CD8-positive, alpha-beta memory T cell (primary cell): ENCODE measurements around the gene ACKR4. TPM values are rescaled to one million over a fixed set of nuclear protein-coding genes. Genes with fewer than 3 reads are reported as not detected.

Experiments used
- CTCF ChIA-PET: fragments of 350-600 bp; sonication (Branson Sonifier 250); formaldehyde crosslinking; loops from one replicate; lab custom pipeline; 2021; ENCODE audit warnings: antibody characterized with exemption; lab: Charles Lee
- POLR2A ChIA-PET: fragments of 350-600 bp; sonication (Branson Sonifier 250); formaldehyde crosslinking; loops from one replicate; lab custom pipeline; 2021; ENCODE audit warnings: antibody characterized with exemption; lab: Charles Lee
- DNase-seq, 5 donors: peaks; one replicate each; pipeline versions ENCODE4 v3.0.0 to v3.0.0-alpha.2; 2020 to 2022; ENCODE audit warnings: mixed read lengths in 1 of 5
- H3K27ac ChIP-seq: one replicate; pipeline ENCODE4 v1.7.0; 2013; ENCODE audit warnings: low read depth, mild to moderate bottlenecking, low read length, moderate library complexity
- H3K27me3 ChIP-seq: 2 replicates; pipeline ENCODE4 v1.7.0; 2013; ENCODE audit warnings: low read length, mild to moderate bottlenecking; ENCODE audit not compliant: insufficient read depth, poor library complexity, severe bottlenecking
- H3K36me3 ChIP-seq: 2 replicates; pipeline ENCODE4 v1.7.0; 2013; ENCODE audit warnings: mild to moderate bottlenecking, low read length, moderate library complexity; ENCODE audit not compliant: insufficient read depth
- H3K4me1 ChIP-seq: 2 replicates; pipeline ENCODE4 v1.7.0; 2013; ENCODE audit warnings: mild to moderate bottlenecking, low read length, moderate library complexity; ENCODE audit not compliant: insufficient read depth
- H3K4me3 ChIP-seq: 2 replicates; pipeline ENCODE4 v1.7.0; 2013; ENCODE audit warnings: mild to moderate bottlenecking, low read length
- H3K9me3 ChIP-seq: 2 replicates; pipeline ENCODE4 v1.7.0; 2013; ENCODE audit warnings: mild to moderate bottlenecking, low read length
- H3K27ac Mint-ChIP-seq, 8 donors: one replicate each; pipeline ENCODE4 v1.8.0; 2020 to 2021; ENCODE audit warnings: mixed read lengths in 8 of 8, mild to moderate bottlenecking in 6 of 8, inconsistent platforms in 3 of 8, moderate library complexity in 3 of 8
- H3K27me3 Mint-ChIP-seq, 2 donors: one replicate each; pipeline ENCODE4 v1.8.0; 2020 to 2021; ENCODE audit warnings: mixed read lengths in 2 of 2, mild to moderate bottlenecking in 1 of 2, moderate library complexity in 1 of 2
- H3K36me3 Mint-ChIP-seq, 3 donors: one replicate each; pipeline ENCODE4 v1.8.0; 2020 to 2021; ENCODE audit warnings: mixed read lengths in 3 of 3, inconsistent platforms in 1 of 3, mild to moderate bottlenecking in 1 of 3
- H3K4me1 Mint-ChIP-seq, 3 donors: one replicate each; pipeline ENCODE4 v1.8.0; 2020 to 2021; ENCODE audit warnings: mixed read lengths in 3 of 3, inconsistent platforms in 1 of 3, mild to moderate bottlenecking in 1 of 3
- H3K4me3 Mint-ChIP-seq, 7 donors: one replicate each; pipeline ENCODE4 v1.8.0; 2020 to 2021; ENCODE audit warnings: mixed read lengths in 7 of 7, mild to moderate bottlenecking in 6 of 7, moderate library complexity in 4 of 7, inconsistent platforms in 2 of 7
- H3K9me3 Mint-ChIP-seq, 5 donors: one replicate each; pipeline ENCODE4 v1.8.0; 2020 to 2022; ENCODE audit warnings: mixed read lengths in 5 of 5, mild to moderate bottlenecking in 3 of 5, moderate library complexity in 2 of 5, inconsistent platforms in 1 of 5
- polyA plus RNA-seq: library from polyadenylated mRNA; unstranded; fragments of 300-500 nt; fragmentation: Illumina TruSeq; gene quantifications from one replicate; pipeline ENCODE4 v1.2.3, GENCODE V29; 2021
- total RNA-seq, 2 experiments: library from RNA; stranded (reverse); gene quantifications; one replicate each; pipeline ENCODE4 v1.2.3, GENCODE V29; 2021

ACKR4 gene
- total and polyA plus RNA-seq, 3 experiments from 2014 or later = not detected

DNA sequence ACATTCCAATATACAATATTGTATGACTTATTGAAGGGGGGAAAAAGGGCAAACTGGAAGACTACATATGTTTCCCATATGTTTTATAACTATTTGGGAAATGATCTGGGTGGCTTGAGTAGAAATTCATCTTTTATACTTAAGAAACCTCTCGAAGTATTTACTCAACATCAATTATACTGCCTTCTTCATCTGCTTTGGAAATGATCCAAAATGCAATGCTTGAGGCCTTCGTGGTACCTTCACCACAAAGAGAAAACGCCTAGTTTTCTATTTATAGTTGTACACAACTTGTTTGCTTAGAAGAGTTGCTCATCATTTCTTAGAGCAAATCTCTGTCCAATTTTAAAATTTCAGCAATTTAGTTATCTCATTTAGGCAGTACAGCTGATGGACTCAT, 18.8 kb downstream of the ACKR4 start:
- Mint-ChIP-seq H3K4me3 (no peak overlapping the region), H3K4me1 (peaks cover 0 to 3% (median 2%) of the 10 kb centered on the region in 3 donors), H3K27me3 (no peaks in the 10 kb centered on the region), H3K9me3 (peaks cover 0 to 12% (median 2%) of the 10 kb centered on the region in 5 donors), H3K27ac (no peak overlapping the region), H3K36me3 (peaks cover 21 to 52% (median 35%) of the 10 kb centered on the region in 3 donors)
- no peaks in the 10 kb centered on the region for H3K36me3 ChIP-seq
- H3K27ac ChIP-seq = no peak overlapping the region
- no peak for DNase-seq
- ChIA-PET POLR2A (no interaction called here), CTCF (no interaction called here)
- H3K27me3 ChIP-seq = no peaks in the 10 kb centered on the region
- H3K4me3 ChIP-seq = no peak overlapping the region
- no peaks in the 10 kb centered on the region for H3K4me1 ChIP-seq
- no peaks in the 10 kb centered on the region for H3K9me3 ChIP-seq

DNA sequence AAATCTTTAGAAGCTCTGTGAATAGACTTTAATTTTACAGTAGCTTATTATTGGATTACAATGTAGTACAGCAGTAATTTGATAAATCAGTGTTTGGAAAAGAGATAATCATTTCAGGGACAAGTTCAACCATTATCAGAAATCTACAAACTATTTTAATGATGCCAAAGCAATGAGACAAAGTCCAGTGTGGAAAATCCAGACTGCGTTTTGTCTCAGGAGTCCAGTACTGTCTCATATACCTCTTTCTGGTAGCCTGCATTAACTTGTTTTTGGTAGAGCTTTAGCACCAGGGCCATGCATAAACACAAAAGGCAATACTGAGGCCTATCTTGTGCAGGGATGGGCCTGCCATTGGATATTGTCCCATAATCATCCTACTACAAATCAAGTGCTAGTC, 19.7 kb downstream of the ACKR4 start:
- Mint-ChIP-seq H3K9me3 (peaks cover 0 to 7% (median 2%) of the 10 kb centered on the region in 5 donors), H3K27ac (no peak overlapping the region), H3K4me1 (peaks cover 0 to 3% (median 2%) of the 10 kb centered on the region in 3 donors), H3K36me3 (peaks cover 21 to 53% (median 26%) of the 10 kb centered on the region in 3 donors), H3K27me3 (no peaks in the 10 kb centered on the region), H3K4me3 (no peak overlapping the region)
- Histone ChIP-seq H3K27me3 (no peaks in the 10 kb centered on the region), H3K36me3 (no peaks in the 10 kb centered on the region), H3K4me3 (no peak overlapping the region), H3K27ac (no peak overlapping the region), H3K4me1 (no peaks in the 10 kb centered on the region), H3K9me3 (no peaks in the 10 kb centered on the region)
- ChIA-PET CTCF (no interaction called here), POLR2A (no interaction called here)
- DNase-seq = no peak

DNA sequence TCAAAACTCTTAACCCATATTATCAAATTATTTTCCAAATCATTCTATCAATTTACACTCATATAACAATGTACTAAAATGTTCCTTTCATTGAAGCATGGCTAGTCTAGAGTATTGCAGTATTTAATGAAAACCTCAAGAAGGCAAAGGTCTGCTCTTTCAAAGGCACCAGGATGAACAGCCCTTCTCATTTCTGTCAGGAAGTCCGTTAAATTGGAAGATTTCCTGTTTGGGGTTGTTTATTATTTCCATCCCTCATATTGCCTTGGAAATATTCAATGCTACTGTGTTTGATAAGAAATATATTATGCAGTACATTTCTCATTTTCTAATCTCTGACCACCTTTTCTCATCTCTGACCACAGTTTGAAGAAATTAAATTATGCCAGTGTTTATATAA, 25.1 kb downstream of the ACKR4 start:
- Histone ChIP-seq H3K4me1 (no peaks in the 10 kb centered on the region), H3K9me3 (no peaks in the 10 kb centered on the region), H3K4me3 (no peak overlapping the region), H3K27ac (no peak overlapping the region), H3K36me3 (peaks cover 4% of the 10 kb centered on the region), H3K27me3 (no peaks in the 10 kb centered on the region)
- DNase-seq = no peak
- Mint-ChIP-seq H3K4me3 (no peak overlapping the region), H3K9me3 (no peaks in the 10 kb centered on the region), H3K27me3 (no peaks in the 10 kb centered on the region), H3K4me1 (peaks cover 3 to 4% (median 3%) of the 10 kb centered on the region in 3 donors), H3K27ac (no peak overlapping the region), H3K36me3 (peaks cover 6 to 45% (median 20%) of the 10 kb centered on the region in 3 donors)
- CTCF ChIA-PET = no interaction called here
- POLR2A ChIA-PET = no interaction called here

DNA sequence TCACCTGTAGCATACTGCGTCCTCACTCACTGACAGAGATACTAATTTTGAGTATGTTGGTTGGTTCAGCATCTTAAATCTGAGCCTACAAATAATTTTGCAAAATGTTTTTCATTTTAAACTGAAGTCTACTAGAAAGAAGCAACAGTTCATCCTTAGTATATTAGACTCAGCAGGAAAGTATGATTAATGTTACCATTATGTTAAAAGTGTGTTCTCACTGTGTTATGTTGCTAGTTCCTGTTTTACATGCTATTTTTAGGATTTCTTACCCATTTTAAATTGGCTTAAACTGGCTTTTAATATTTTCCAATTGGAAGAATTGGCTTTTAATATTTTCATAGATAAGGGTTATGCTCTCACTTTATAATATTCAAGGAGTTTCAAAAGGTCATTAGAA, 25.7 kb downstream of the ACKR4 start:
- peaks cover under 1 to 45% (median 20%) of the 10 kb centered on the region in 3 donors for H3K36me3 Mint-ChIP-seq
- no peak overlapping the region for H3K27ac ChIP-seq
- no peaks in the 10 kb centered on the region for H3K4me1 ChIP-seq
- H3K27ac Mint-ChIP-seq = no peak overlapping the region
- no peaks in the 10 kb centered on the region for H3K27me3 Mint-ChIP-seq
- H3K4me3 Mint-ChIP-seq = no peak overlapping the region
- ChIA-PET POLR2A (no interaction called here), CTCF (interaction anchor here (0.7 kb wide), 1 partner anchor 19 kb away, joined by 4 read pairs; no protein-coding TSS in a partner anchor)
- no peak for DNase-seq
- no peak overlapping the region for H3K4me3 ChIP-seq
- peaks cover 2 to 3% (median 3%) of the 10 kb centered on the region in 3 donors for H3K4me1 Mint-ChIP-seq
- peaks cover 4% of the 10 kb centered on the region for H3K36me3 ChIP-seq
- H3K27me3 ChIP-seq = no peaks in the 10 kb centered on the region
- H3K9me3 Mint-ChIP-seq = no peaks in the 10 kb centered on the region
- no peaks in the 10 kb centered on the region for H3K9me3 ChIP-seq

DNA sequence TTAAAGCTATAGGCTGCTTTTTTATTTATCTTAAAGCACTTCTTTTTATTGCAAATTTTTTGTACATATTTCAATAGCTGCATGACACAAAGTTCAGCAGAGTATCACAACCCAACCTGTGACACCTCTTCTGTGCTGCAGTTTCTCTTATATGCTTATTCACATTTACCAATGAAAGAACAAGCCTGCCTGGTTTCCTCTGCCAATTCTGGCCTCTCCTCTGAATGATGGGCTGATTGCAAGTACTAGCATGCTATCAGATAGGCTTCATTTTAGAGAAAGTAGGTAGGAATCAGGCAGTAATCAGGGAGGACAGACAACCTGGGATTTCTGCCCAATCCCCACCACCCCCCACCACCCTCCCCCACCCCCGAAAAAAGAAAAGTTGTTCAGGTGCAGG, 26.6 kb downstream of the ACKR4 start:
- no peaks in the 10 kb centered on the region for H3K27me3 ChIP-seq
- H3K9me3 ChIP-seq = no peaks in the 10 kb centered on the region
- CTCF ChIA-PET = no interaction called here
- H3K36me3 ChIP-seq = peaks cover 4% of the 10 kb centered on the region
- H3K4me1 Mint-ChIP-seq = peaks cover 2 to 3% (median 3%) of the 10 kb centered on the region in 3 donors
- H3K36me3 Mint-ChIP-seq = peaks cover 0 to 50% (median 20%) of the 10 kb centered on the region in 3 donors
- H3K27me3 Mint-ChIP-seq = no peaks in the 10 kb centered on the region
- H3K9me3 Mint-ChIP-seq = no peaks in the 10 kb centered on the region
- H3K27ac ChIP-seq = no peak overlapping the region
- POLR2A ChIA-PET = no interaction called here
- H3K4me1 ChIP-seq = no peaks in the 10 kb centered on the region
- no peak overlapping the region for H3K27ac Mint-ChIP-seq
- no peak for DNase-seq
- no peak overlapping the region for H3K4me3 ChIP-seq
- H3K4me3 Mint-ChIP-seq = no peak overlapping the region

DNA sequence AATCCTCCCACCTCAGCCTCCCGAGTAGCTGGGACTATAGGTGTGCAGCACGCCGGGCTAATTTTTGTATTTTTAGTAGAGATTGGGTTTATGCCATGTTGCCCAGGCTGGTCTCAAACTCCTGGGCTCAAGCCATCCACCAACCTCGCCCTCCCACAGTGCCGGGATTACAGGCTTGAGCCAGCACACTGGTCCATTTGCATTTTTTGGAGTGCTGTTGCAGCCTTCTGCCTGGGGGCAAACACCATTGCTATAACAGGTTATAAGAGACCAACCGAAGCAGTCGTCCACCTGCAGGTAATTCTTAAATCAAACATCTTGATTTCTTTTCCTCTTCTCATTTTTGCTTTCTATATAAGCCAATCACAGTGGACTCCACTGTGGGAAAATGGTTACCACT, 27.7 kb downstream of the ACKR4 start:
- ChIA-PET CTCF (no interaction called here), POLR2A (no interaction called here)
- Mint-ChIP-seq H3K36me3 (peaks cover 0 to 51% (median 20%) of the 10 kb centered on the region in 3 donors), H3K9me3 (no peaks in the 10 kb centered on the region), H3K27me3 (no peaks in the 10 kb centered on the region), H3K4me1 (peaks cover 2 to 3% (median 3%) of the 10 kb centered on the region in 3 donors), H3K4me3 (no peak overlapping the region), H3K27ac (no peak overlapping the region)
- Histone ChIP-seq H3K27me3 (no peaks in the 10 kb centered on the region), H3K36me3 (peaks cover 6% of the 10 kb centered on the region), H3K4me1 (no peaks in the 10 kb centered on the region), H3K4me3 (no peak overlapping the region), H3K27ac (no peak overlapping the region), H3K9me3 (no peaks in the 10 kb centered on the region)
- no peak for DNase-seq

DNA sequence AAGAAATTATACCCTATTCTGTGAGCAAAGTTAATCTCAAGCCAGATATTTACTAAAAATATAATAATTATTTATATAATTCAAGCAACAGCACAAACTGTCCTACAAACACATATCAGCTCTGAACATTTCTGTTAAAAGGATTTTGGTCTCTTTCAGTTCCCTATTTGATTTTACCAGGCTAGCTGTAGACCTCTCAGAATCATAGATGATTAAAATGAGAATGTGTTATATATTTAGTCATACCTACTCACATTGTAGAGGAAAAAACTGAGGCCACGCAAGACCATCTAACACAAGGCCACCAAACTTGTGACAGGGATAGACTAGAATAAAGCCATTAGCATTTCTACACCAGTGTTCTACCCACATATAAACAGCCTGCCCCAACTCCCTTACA, 28.5 kb downstream of the ACKR4 start:
- no peak for DNase-seq
- Mint-ChIP-seq H3K27ac (peak overlapping the region in 1 of 8 donors; percentile 3), H3K9me3 (no peaks in the 10 kb centered on the region), H3K4me3 (no peak overlapping the region), H3K36me3 (peaks cover 0 to 53% (median 18%) of the 10 kb centered on the region in 3 donors), H3K27me3 (no peaks in the 10 kb centered on the region), H3K4me1 (peaks cover 2 to 3% (median 3%) of the 10 kb centered on the region in 3 donors)
- H3K27ac ChIP-seq = no peak overlapping the region
- H3K27me3 ChIP-seq = no peaks in the 10 kb centered on the region
- H3K4me1 ChIP-seq = no peaks in the 10 kb centered on the region
- no peak overlapping the region for H3K4me3 ChIP-seq
- peaks cover 14% of the 10 kb centered on the region for H3K36me3 ChIP-seq
- no peaks in the 10 kb centered on the region for H3K9me3 ChIP-seq
- ChIA-PET POLR2A (no interaction called here), CTCF (no interaction called here)

DNA sequence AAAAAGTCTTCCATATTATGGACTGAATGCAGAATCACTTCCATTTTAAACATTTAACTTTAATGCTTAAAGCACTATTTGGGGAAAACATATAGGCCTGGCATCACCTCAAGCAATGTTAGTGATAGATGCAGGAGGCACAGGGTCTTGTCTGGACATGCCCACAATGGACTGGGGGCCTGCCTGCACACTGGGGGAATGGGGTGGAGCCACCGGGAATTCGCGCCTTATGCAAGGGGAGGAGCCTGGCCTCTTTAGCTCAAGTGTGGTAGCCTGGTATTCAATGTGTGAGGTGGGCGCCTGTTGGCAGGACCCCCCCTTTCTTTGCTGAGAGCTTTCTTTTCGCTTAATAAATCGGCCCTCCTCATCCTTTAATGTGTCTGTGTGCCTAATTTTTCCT, 29.9 kb downstream of the ACKR4 start:
- H3K27ac ChIP-seq = no peak overlapping the region
- no peak overlapping the region for H3K4me3 Mint-ChIP-seq
- H3K36me3 Mint-ChIP-seq = peaks cover 0 to 43% (median 12%) of the 10 kb centered on the region in 3 donors
- H3K27me3 ChIP-seq = no peaks in the 10 kb centered on the region
- ChIA-PET CTCF (interaction anchor here (1.3 kb wide), 1 partner anchor 15 kb away, joined by 5 read pairs; no protein-coding TSS in a partner anchor), POLR2A (no interaction called here)
- H3K4me1 Mint-ChIP-seq = peaks cover 2 to 3% (median 2%) of the 10 kb centered on the region in 3 donors
- no peaks in the 10 kb centered on the region for H3K9me3 Mint-ChIP-seq
- no peaks in the 10 kb centered on the region for H3K27me3 Mint-ChIP-seq
- no peak overlapping the region for H3K27ac Mint-ChIP-seq
- H3K4me1 ChIP-seq = no peaks in the 10 kb centered on the region
- no peak overlapping the region for H3K4me3 ChIP-seq
- H3K36me3 ChIP-seq = peaks cover 14% of the 10 kb centered on the region
- H3K9me3 ChIP-seq = no peaks in the 10 kb centered on the region
- no peak for DNase-seq
